HCT116 (cell line): Measurements from ENCODE around the gene PALMD.

Source experiments
- CBX3 ChIP-seq: IDR thresholded peaks from 2 replicates; pipeline ENCODE4 v1.6.1; 2012; ENCODE audit warnings: low read depth
- CTCF ChIP-seq, 3 experiments: fragments of 200-600 bp in 1 of 3; sonication (generic) in 1 of 3; IDR thresholded peaks in 2 of 3; conservative IDR thresholded peaks in 1 of 3; 2 replicates each; pipeline ENCODE4 v1.5.1; 2012 to 2017; ENCODE audit warnings: low read depth in 2 of 3, low read length in 2 of 3, antibody characterized with exemption in 1 of 3, borderline replicate concordance in 1 of 3, control low read depth in 1 of 3, mild to moderate bottlenecking in 1 of 3, mixed read lengths in 1 of 3, mixed run types in 1 of 3, moderate library complexity in 1 of 3; ENCODE audit not compliant: insufficient read depth in 1 of 3
- POLR2A ChIP-seq: IDR thresholded peaks from 2 replicates; pipeline ENCODE4 v1.7.0; 2011; ENCODE audit warnings: borderline replicate concordance; ENCODE audit not compliant: insufficient read depth, insufficient read length; ENCODE audit errors: extremely low read depth
- POLR2AphosphoS5 ChIP-seq: IDR thresholded peaks from 2 replicates; pipeline ENCODE4 v1.6.1; 2011; ENCODE audit warnings: mild to moderate bottlenecking, low read depth, low read length, moderate library complexity
- TCF7L2 ChIP-seq: IDR thresholded peaks from 2 replicates; pipeline ENCODE4 v1.7.0; 2011; ENCODE audit warnings: borderline replicate concordance, inconsistent platforms; ENCODE audit not compliant: insufficient read depth, insufficient read length; ENCODE audit errors: extremely low read depth
- ZFX ChIP-seq: fragments of 450-650 bp; IDR thresholded peaks from 2 replicates; pipeline ENCODE4 v1.6.1; 2017
- ZNF274 ChIP-seq: fragments of 200-500 bp; sonication (Bioruptor generic); IDR thresholded peaks from 2 replicates; pipeline ENCODE4 v1.6.1; 2014; ENCODE audit warnings: mild to moderate bottlenecking, low read depth, low read length, inconsistent platforms

- TF ChIP-seq POLR2AphosphoS5 (no peak), CTCF (IDR thresholded peaks at IDR 0.05 in 2 of 3, conservative IDR thresholded peaks at IDR 0.05 in 1 of 3; ENCODE audit: borderline replicate concordance in 1 of 3, insufficient read depth in 1 of 3, low read depth in 2 of 3, low read length in 2 of 3) (no peak), ZNF274 (no peak), ZFX (no peak), POLR2A (no peak), TCF7L2 (no peak), CBX3 (no peak)
These were observed 710 bp upstream of the PALMD start for GRCh38 chr1:99645203-99645602.
